Stimulated activated CD4-positive, alpha-beta T cell treated with anti-CD3 and anti-CD28 coated beads, Interleukin-15, amount 100 ng/mL, for 48 hours (primary cell): ENCODE results near the gene PCNA.
A peak's percentile ranks its signal among the peaks of the same experiment; 100 is the strongest.
"Not testable (repeated sequence)": the region's sequence is repeated elsewhere in the genome, so short reads cannot be mapped to it uniquely, and the experiment has no call there.

ENCODE experiments used
- DNase-seq, 2 donors: peaks; one replicate each; pipeline ENCODE4 v3.0.0-alpha.2; 2020; ENCODE audit warnings: low read depth in 2 of 2

PCNA gene

DNA sequence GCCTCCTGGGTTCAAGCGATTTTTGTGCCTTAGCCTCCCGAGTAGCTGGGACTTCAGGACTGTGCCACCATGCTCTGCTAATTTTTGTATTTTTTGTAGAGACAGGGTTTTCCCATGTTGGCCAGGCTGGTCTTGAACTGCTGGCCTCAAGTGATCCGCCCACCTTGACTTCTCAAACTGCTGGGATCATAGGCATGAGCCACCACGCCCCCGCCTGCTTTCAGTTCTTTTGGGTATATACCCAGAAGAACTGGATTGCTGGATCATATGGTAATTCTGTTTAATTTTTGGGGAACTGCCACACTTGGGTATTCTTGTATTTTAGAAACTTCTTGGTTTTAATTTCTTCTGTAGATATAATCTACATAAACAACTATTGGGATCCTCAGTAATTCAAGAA lies 24.1 kb upstream of the PCNA start:
- DNase-seq: no peak

DNA sequence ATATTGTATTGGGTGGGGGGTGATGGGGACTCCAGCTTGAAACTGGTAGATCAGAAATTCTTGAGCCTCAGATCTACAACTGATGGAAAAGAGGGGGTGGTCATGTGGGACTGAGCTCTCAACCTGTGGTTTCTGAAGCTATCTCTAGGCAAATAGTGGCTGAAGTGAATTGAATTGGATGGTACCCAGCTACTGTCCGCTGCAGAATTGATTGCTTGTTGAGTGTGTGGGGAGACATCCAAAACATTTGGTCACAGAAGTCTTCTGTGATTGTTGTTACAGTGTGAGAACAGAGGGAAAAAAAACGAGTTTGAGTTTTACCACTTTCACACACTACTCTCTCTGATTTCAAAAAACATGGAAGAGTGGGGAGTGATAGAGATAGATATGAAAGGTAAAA lies 21.9 kb upstream of the PCNA start:
- DNase-seq: no peak

GRCh38 chr20:5140195-5140594 lies 20.4 kb upstream of the PCNA start:
- no peak for DNase-seq

DNA sequence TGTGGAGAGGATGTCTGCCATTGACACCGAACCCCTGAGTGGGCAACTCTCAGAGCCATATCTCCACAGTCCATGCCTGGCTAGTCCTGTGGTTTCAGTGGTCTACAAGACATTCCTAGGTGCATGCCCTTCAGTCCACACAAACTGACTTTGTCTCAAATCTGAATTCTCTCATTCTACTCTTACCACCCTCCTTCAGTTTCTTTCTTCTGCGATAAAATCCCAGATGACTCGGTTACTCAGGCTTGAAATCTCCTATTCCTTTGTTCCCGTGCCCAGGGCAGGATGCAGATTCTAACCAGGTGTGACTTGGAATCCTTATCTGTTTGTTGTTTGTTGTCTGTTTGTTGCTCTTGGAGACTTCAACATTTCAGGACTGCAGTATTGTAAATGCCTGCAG lies 16.3 kb upstream of the PCNA start:
- no peak for DNase-seq

GRCh38 chr20:5135363-5136012 lies 15.7 kb upstream of the PCNA start:
- no peak for DNase-seq

- no peak for DNase-seq
These were observed 14.2 kb upstream of the PCNA start for GRCh38 chr20:5133998-5134397.

GRCh38 chr20:5131502-5131901 lies 11.7 kb upstream of the PCNA start:
- DNase-seq: no peak

GRCh38 chr20:5128886-5129285 lies 9.1 kb upstream of the PCNA start:
- no peak for DNase-seq

GRCh38 chr20:5127859-5128424 lies 8.2 kb upstream of the PCNA start:
- DNase-seq: no peak

- DNase-seq: peak; percentile 64 to 66
These were observed 7.6 kb upstream of the PCNA start for GRCh38 chr20:5127204-5127858.

GRCh38 chr20:5126512-5127203 lies 6.9 kb upstream of the PCNA start, which contains the start of gene CDS2:
Gene CDS2 (plus strand): TSS chr20:5127008. CDS start chr20:5127093, 85 bp downstream.
- peak; percentile 100 for DNase-seq

- no peak for DNase-seq
These were observed 3.1 kb upstream of the PCNA start for GRCh38 chr20:5122873-5123260.

- no peak for DNase-seq
These were observed 373 bp upstream of the PCNA start for GRCh38 chr20:5120185-5120476.

DNA sequence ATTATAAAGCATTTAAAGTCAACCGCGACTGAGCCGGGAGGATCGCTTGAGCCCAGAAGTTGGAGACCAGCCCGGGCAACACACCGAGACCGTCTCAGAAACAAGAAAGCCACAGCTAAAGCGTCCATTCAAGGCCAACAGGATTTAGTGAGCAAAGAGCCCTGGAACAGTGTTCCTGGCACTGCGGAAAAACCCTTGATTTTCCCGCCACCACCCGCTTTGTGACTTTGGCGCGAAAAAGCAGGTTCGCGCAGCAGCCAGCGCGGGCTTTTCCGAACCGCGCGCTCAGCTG lies 669 bp downstream of the PCNA start:
- DNase-seq: no peak

GRCh38 chr20:5118220-5119142 lies 1.3 kb downstream of the PCNA start:
- no peak for DNase-seq

GRCh38 chr20:5116875-5117274 lies 2.9 kb downstream of the PCNA start:
- no peak for DNase-seq

- DNase-seq: no peak
These were observed 5.4 kb downstream of the PCNA start for GRCh38 chr20:5114403-5114802.

GRCh38 chr20:5113615-5113986 lies 6.2 kb downstream of the PCNA start:
- DNase-seq: no peak

DNA sequence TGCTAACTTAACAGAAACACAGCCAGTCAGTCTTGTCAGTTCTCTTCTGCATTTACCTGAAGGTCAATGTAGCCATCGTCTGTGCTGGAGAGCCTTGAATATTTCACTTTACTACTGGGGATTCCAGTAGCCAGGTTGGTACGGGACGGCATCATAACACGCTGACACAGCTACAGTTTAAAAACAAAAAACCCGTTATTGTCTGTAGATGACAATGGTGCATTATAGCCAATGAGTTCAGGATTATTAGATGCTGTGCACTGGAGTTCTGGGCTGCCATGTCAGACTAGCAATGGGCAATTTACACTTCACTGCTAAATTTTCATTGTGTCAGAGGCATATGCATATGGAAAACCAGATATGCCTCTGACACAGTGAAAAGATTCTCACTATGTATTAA lies 10.5 kb downstream of the PCNA start:
- no peak for DNase-seq

DNA sequence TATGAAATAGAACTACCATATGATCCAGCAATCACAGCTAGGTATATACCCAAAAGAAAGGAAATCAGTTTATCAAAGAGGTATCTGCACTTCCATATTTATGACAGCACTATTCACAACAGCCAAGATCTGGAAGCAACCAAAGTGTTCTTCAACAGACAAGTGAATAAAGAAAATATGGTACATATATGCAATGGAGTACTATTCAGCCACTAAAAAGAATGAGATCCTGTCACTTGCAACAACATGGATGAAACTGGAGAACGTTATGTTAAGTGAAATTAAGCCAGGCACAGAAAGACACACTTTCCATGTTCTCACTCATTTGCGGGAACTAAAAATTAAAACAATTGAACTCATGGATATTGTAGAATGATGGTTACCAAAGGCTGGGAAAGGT lies 15.3 kb downstream of the PCNA start:
- DNase-seq: no peak

- peak; percentile 47 to 57 for DNase-seq
These were observed 18.9 kb downstream of the PCNA start for GRCh38 chr20:5100684-5101347.

DNA sequence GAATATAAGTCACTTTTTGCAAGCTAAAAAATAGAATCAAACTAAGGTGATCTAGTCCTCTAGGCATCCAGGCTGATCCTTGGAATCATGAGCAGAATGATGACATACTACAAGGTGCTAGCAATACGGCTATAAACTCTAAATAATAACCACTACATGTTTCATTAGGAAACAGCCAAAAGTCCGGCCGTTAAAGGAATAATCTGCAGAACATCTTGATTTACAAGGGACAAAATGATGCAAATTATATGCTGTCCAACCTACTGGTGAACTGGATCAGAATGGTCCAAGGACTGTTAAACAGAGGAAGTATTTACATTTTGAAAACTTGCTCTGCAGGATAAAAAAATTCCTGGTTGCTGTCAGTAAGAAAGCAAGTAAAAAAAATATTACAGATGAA lies 19.8 kb downstream of the PCNA start:
- DNase-seq: not testable (repeated sequence)
